ENCODE results near the gene ERC1. TPM values are rescaled to one million over a fixed set of nuclear protein-coding genes. Genes with fewer than 3 reads are reported as not detected.
"Not testable (repeated sequence)": the region's sequence is repeated elsewhere in the genome, so short reads cannot be mapped to it uniquely, and the experiment has no call there.

ERC1 gene
- total and polyA plus RNA-seq, 7 donors: 4.0 to 35.6 (median 29.4) TPM

DNA sequence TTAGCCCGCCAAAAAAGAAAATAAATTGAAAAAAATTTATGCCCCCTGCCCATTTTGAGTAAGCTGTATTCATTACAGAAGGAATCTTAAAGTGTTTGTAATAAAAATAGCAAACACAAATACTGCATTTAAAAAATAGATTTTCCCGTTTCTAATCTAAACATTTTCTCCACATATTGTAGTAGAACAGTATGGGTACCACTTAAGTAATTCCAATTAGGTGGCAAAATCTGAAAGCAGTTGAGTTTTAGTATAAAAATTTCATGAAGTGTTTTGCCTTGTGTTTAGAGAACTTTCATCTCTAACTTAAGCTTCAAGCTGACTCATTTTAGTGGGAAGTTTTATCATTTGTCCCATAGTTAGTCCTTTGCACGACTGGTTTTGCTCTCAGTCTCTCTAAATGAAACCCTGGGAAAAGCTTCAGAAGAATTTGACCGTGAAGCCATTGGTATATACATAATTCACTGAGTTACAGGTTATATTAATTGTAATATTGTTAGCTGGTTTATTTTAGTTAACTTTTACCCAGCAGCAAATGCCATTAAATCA is 214.6 kb downstream of the ERC1 start:
- Histone ChIP-seq H3K27ac (no peak overlapping the region), H3K4me3 (no peak overlapping the region), H3K4me1 (no peaks in the 10 kb centered on the region), H3K36me3 (ENCODE audit: insufficient read depth in 1 of 2, low read depth in 1 of 2) (no peaks in the 10 kb centered on the region), H3K27me3 (ENCODE audit: insufficient read depth in 3 of 3, low read length in 2 of 3) (no peaks in the 10 kb centered on the region), H3K9me3 (no peaks in the 10 kb centered on the region)
- ATAC-seq: no peak
- no peak for DNase-seq
- intact Hi-C loops (cut with DNase I): no loop called here
- TF ChIP-seq, protein P1, sequence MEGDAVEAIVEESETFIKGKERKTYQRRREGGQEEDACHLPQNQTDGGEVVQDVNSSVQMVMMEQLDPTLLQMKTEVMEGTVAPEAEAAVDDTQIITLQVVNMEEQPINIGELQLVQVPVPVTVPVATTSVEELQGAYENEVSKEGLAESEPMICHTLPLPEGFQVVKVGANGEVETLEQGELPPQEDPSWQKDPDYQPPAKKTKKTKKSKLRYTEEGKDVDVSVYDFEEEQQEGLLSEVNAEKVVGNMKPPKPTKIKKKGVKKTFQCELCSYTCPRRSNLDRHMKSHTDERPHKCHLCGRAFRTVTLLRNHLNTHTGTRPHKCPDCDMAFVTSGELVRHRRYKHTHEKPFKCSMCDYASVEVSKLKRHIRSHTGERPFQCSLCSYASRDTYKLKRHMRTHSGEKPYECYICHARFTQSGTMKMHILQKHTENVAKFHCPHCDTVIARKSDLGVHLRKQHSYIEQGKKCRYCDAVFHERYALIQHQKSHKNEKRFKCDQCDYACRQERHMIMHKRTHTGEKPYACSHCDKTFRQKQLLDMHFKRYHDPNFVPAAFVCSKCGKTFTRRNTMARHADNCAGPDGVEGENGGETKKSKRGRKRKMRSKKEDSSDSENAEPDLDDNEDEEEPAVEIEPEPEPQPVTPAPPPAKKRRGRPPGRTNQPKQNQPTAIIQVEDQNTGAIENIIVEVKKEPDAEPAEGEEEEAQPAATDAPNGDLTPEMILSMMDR (IDR thresholded peaks at IDR 0.05): no peak
- 77 to 81% (median 78%) methylated on average over 4 of the region's 4 CpGs for WGBS, 3 donors

DNA sequence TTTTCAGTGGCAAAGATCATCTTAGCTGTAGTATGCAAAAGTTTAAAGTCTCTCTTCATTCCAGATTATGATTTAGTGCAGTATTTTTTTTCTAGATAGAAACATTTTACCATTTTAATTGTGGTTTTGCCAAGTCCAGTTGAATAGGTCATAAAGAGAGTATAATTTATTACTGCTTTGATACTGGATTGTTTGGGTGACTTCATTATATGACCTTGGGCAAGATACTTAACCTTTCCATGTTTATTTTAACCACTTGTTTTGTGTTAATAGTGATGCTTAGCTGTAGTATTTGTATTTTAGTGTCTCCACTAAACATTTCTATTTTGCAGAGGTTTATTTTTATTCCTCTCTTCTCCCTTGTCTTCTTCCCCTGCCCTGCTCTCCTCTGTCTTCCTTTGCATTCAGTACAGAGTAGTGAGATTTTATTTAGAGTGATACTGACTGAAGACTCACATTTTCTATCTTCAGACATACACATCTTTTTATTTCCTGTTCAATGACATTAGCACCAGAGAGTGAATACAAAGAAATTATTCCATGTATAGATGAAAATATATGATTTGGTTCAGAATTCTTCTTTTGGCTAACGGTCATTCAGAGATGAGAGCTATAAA is 215.2 kb downstream of the ERC1 start:
- Histone ChIP-seq H3K9me3 (no peaks in the 10 kb centered on the region), H3K36me3 (ENCODE audit: insufficient read depth in 1 of 2, low read depth in 1 of 2) (no peaks in the 10 kb centered on the region), H3K27me3 (ENCODE audit: insufficient read depth in 3 of 3, low read length in 2 of 3) (no peaks in the 10 kb centered on the region), H3K4me3 (no peak overlapping the region), H3K27ac (no peak overlapping the region), H3K4me1 (no peaks in the 10 kb centered on the region)
- intact Hi-C loops (cut with DNase I): no loop called here
- TF ChIP-seq, protein P1 (IDR thresholded peaks at IDR 0.05): no peak
- ATAC-seq (no peak), DNase-seq (no peak)
- WGBS, 3 donors: 82 to 89% (median 85%) methylated on average over 1 of the region's 1 CpG

DNA sequence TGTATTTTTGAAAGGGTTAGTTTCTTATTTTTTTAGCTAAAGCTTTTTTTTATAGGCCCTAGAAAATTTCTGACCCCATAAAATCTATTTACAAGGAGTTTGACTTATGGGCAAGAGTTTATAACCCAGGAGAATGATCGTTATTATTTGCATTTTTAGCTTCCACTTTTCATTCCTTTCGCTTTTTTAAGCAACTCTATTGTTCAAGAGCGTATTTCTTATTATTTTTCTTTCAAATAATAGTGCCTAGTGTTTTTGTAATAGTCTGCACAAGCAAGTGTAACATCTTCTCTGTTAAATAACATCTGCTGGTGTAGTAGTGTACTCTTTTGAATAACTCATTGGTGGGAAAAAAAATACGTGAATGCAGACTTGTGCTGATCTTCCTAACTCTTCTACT is 216.3 kb downstream of the ERC1 start:
- H3K9me3 ChIP-seq: no peaks in the 10 kb centered on the region
- H3K27me3 ChIP-seq (ENCODE audit: insufficient read depth in 3 of 3, low read length in 2 of 3): no peaks in the 10 kb centered on the region
- H3K27ac ChIP-seq: no peak overlapping the region
- WGBS, 3 donors: 94 to 97% (median 94%) methylated on average over 4 of the region's 4 CpGs
- H3K4me1 ChIP-seq: no peaks in the 10 kb centered on the region
- no peak overlapping the region for H3K4me3 ChIP-seq
- no peak for DNase-seq
- TF ChIP-seq, protein P1 (IDR thresholded peaks at IDR 0.05): no peak
- intact Hi-C loops (cut with DNase I): no loop called here
- no peak for ATAC-seq
- H3K36me3 ChIP-seq (ENCODE audit: insufficient read depth in 1 of 2, low read depth in 1 of 2): no peaks in the 10 kb centered on the region

DNA sequence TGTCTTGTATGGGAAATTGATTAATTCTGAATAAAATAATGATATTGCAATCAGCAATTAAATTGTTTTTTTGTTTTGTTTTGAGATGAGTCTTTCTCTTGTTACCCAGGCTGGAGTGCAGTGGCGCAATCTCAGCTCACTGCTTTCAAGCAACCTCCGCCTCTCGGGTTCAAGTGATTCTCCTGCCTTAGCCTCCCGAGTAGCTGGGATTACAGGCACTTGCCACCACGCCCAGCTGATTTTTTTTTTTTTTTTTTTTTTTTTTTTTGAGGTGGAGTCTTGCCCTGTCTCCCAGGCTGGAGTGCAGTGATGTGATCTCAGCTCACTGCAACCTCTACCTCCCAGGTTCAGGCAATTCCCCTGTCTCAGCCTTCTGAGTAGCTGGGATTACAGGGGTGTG is 217.7 kb downstream of the ERC1 start:
- DNase-seq; intact Hi-C loops (cut with DNase I); H3K36me3 ChIP-seq (ENCODE audit: insufficient read depth in 1 of 2, low read depth in 1 of 2); H3K27ac ChIP-seq; H3K4me1 ChIP-seq; H3K9me3 ChIP-seq; H3K4me3 ChIP-seq; ATAC-seq; H3K27me3 ChIP-seq (ENCODE audit: insufficient read depth in 3 of 3, low read length in 2 of 3): not testable (repeated sequence)
- 87 to 98% (median 95%) methylated on average over 5 of the region's 5 CpGs for WGBS, 3 donors

DNA sequence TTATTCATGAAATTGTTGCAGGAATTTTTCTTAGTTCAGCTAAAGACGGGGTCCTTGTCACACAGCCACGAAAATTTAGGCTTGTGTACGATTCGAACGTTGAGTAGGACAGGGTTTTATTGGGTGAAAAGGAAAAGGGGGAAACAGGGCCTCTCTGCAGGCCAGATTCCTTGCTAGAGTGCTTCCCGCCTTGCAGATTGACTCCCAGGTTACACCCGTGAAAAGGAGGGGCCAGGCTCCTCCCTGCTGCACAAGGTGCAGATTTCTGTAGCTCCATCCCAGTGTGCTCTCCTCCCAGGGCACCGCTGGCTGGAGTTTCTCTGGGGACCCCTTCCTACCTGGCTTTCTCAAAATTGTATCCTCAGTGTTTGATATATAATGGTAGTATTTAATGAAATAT is 221.5 kb downstream of the ERC1 start:
- DNase-seq (no peak), ATAC-seq (no peak)
- Histone ChIP-seq H3K4me3 (no peak overlapping the region), H3K4me1 (peaks cover 10% of the 10 kb centered on the region), H3K27me3 (ENCODE audit: insufficient read depth in 3 of 3, low read length in 2 of 3) (no peaks in the 10 kb centered on the region), H3K27ac (no peak overlapping the region), H3K9me3 (no peaks in the 10 kb centered on the region), H3K36me3 (ENCODE audit: insufficient read depth in 1 of 2, low read depth in 1 of 2) (no peaks in the 10 kb centered on the region)
- intact Hi-C loops (cut with DNase I): no loop called here
- TF ChIP-seq, protein P1 (IDR thresholded peaks at IDR 0.05): no peak
- WGBS, 3 donors: 81 to 94% (median 91%) methylated on average over 8 of the region's 8 CpGs
